ENCODE measurements around the gene B4GALT6. TPM values are rescaled to one million over a fixed set of nuclear protein-coding genes. Genes with fewer than 3 reads are reported as not detected.

Gene B4GALT6
- total and polyA plus RNA-seq, 2 of the 8 experiments (the other 6 are each of a cell fraction or from before 2014, with no cell fraction given) = 6.3 to 41.5 TPM

GRCh38 chr18:31649978-31650719 lies 34.2 kb downstream of the B4GALT6 start:
- Histone ChIP-seq H3K18ac (ENCODE audit: extremely low read depth, low read length) (no peak overlapping the region), H3K14ac (ENCODE audit: insufficient read length) (no peak overlapping the region), H3K4me2 (ENCODE audit: insufficient read depth in 1 of 2, low read depth in 2 of 2, low read length in 2 of 2) (no peak overlapping the region), H4K8ac (ENCODE audit: extremely low read depth, insufficient read depth, low read length) (no peak overlapping the region), H3K36me3 (ENCODE audit: control insufficient read depth in 2 of 4, insufficient read depth in 4 of 4, low read length in 3 of 4) (no peaks in the 10 kb centered on the region), H3K27me3 (replicated peaks in 1 of 4; ENCODE audit: control insufficient read depth in 3 of 4, extremely low read depth in 1 of 4, insufficient read depth in 3 of 4, low read length in 3 of 4) (no peaks in the 10 kb centered on the region), H3K9ac (replicated peaks in 1 of 4; ENCODE audit: extremely low read depth in 1 of 4, low read depth in 3 of 4, low read length in 3 of 4) (no peak overlapping the region), H4K91ac (replicated peaks; ENCODE audit: insufficient read length, low read length) (no peak overlapping the region), H4K5ac (ENCODE audit: insufficient read length, low read depth, low read length) (no peak overlapping the region), H3K79me1 (ENCODE audit: low read depth, low read length) (peaks cover 4% of the 10 kb centered on the region), H2BK20ac (ENCODE audit: low read length) (no peak overlapping the region), H3K56ac (replicated peaks; ENCODE audit: insufficient read length, low read depth, low read length) (no peak overlapping the region), H2BK120ac (replicated peaks; ENCODE audit: low read depth, low read length) (no peak overlapping the region), H3K23ac (ENCODE audit: insufficient read length) (no peak overlapping the region), H4K20me1 (replicated peaks in 1 of 2; ENCODE audit: control insufficient read depth in 1 of 2, insufficient read depth in 2 of 2, low read length in 2 of 2) (peaks cover 0 to 2% of the 10 kb centered on the region in 2 experiments), H2AK5ac (ENCODE audit: low read depth, low read length) (no peak overlapping the region), H3K4me3 (ENCODE audit: extremely low read depth in 1 of 4, insufficient read depth in 2 of 4, low read depth in 3 of 4, low read length in 4 of 4) (no peak overlapping the region), H3K79me2 (ENCODE audit: control insufficient read depth in 1 of 2, insufficient read depth in 2 of 2, low read length in 2 of 2) (0 out of 4 replicates have a peak, but pooled peaks cover 0 to 6% of the 10 kb centered on the region in 2 experiments), H2BK15ac (ENCODE audit: low read length) (no peak overlapping the region), H3K4ac (replicated peaks; ENCODE audit: insufficient read length, low read depth, low read length) (no peak overlapping the region), H3K4me1 (replicated peaks in 1 of 4; ENCODE audit: control insufficient read depth in 3 of 4, insufficient read depth in 4 of 4, low read length in 3 of 4) (peaks cover 0 to 11% (median 3%) of the 10 kb centered on the region in 4 experiments; a peak in 4 of 7 replicates), H2BK5ac (ENCODE audit: low read depth, low read length) (no peak overlapping the region), H2BK12ac (ENCODE audit: low read depth, low read length) (no peak overlapping the region), H3K9me3 (ENCODE audit: insufficient read depth in 2 of 2, low read depth in 1 of 2, low read length in 1 of 2) (no peaks in the 10 kb centered on the region), H3K27ac (ENCODE audit: low read depth, low read length) (no peak overlapping the region), H2AFZ (ENCODE audit: low read length) (no peak overlapping the region), H3K23me2 (ENCODE audit: low read depth, low read length) (no peaks in the 10 kb centered on the region)
- TF ChIP-seq SP1 (IDR thresholded peaks at IDR 0.05; ENCODE audit: low read depth, low read length) = no peak
- no peak for TF ChIP-seq RBBP5 (IDR thresholded peaks at IDR 0.05; ENCODE audit: borderline replicate concordance, low read depth, low read length)
- TF ChIP-seq CBX8 (IDR thresholded peaks at IDR 0.05; ENCODE audit: borderline replicate concordance, low read depth, low read length) = no peak
- no peak for TF ChIP-seq MAFK (IDR thresholded peaks at IDR 0.05; ENCODE audit: low read depth, low read length)
- no peak for TF ChIP-seq NANOG (IDR thresholded peaks at IDR 0.05; ENCODE audit: insufficient read depth, low read depth, low read length, poor library complexity, severe bottlenecking)
- no peak for TF ChIP-seq TAF1 (IDR thresholded peaks at IDR 0.05; ENCODE audit: low read depth, low read length)
- TF ChIP-seq RAD21 (IDR thresholded peaks at IDR 0.05 in 1 of 2, conservative IDR thresholded peaks at IDR 0.05 in 1 of 2; ENCODE audit: low read depth in 2 of 2, low read length in 2 of 2) = no peak
- TF ChIP-seq CEBPB (IDR thresholded peaks at IDR 0.05; ENCODE audit: low read depth, low read length) = no peak
- WGBS, 2 experiments (ENCODE audit: extremely low coverage in 1 of 2, insufficient coverage in 1 of 2, insufficient read length in 1 of 2, insufficient replicate concordance in 2 of 2, low coverage in 1 of 2, low lambda C conversion rate in 2 of 2, missing lambda C conversion rate in 1 of 2) = 86% methylated on average over 4 of the region's 4 CpGs; no CpG with 5 or more reads in 1 of the 2 experiments
- FAIRE-seq = no peak
- DNase-seq (ENCODE audit: low read depth in 1 of 2, low spot score in 2 of 2) = no peak
- ChIA-PET CTCF (ENCODE audit: partially characterized antibody) (interaction anchor here (0.7 to 2.9 kb wide), 15 partner anchors 8 to 421 kb away, joined by 3 to 16 read pairs (median 4); no protein-coding TSS in a partner anchor), POLR2A (ENCODE audit: partially characterized antibody) (interaction anchor here (1.2 kb wide), 1 partner anchor 9 kb away, joined by 3 read pairs; no protein-coding TSS in a partner anchor)

All from H1 (cell line).